Measurements from ENCODE around the gene TSEN34.

DNA sequence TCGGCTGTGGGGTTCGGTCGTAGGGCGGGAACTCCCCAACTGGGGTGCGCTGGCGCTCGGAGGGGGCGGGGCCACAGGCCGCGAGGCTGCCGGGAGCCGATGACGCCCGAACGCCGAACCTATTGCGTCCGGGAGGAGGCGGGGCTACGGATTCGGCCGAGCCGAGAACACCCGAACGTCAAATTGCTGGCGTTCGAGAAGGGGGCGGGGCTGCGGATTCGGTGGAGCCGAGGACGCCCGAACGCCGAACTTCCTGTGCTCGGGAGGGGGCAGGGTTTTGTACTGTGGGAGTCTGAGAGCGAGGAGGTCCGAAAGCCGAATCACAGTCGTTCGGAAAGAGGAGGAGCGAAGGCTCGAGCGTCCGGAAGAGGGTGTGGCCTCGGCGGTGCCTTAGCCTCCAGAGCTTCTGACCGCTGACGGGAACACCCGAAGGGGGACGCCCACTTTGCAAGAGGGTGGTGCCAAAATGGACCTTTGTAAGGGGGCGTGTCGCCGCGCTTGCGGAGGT is 551 bp upstream of the TSEN34 start:
- TF ChIP-seq CTCF (IDR thresholded peaks at IDR 0.05; ENCODE audit: insufficient read depth, low read depth, low read length), result no peak
- TF ChIP-seq EZH2 (IDR thresholded peaks at IDR 0.05; ENCODE audit: insufficient read depth, low read length), result no peak

Measured in astrocyte (in vitro differentiated cells and primary cell).